HCT116 (cell line): Measurements from ENCODE around the gene USP15.

Source experiments
- CTCF ChIP-seq, 3 experiments: fragments of 200-600 bp in 1 of 3; sonication (generic) in 1 of 3; IDR thresholded peaks in 2 of 3; conservative IDR thresholded peaks in 1 of 3; 2 replicates each; pipeline ENCODE4 v1.5.1; 2012 to 2017; ENCODE audit warnings: low read depth in 2 of 3, low read length in 2 of 3, antibody characterized with exemption in 1 of 3, borderline replicate concordance in 1 of 3, control low read depth in 1 of 3, mild to moderate bottlenecking in 1 of 3, mixed read lengths in 1 of 3, mixed run types in 1 of 3, moderate library complexity in 1 of 3; ENCODE audit not compliant: insufficient read depth in 1 of 3
- EZH2 ChIP-seq: fragments of 200-600 bp; sonication (generic); IDR thresholded peaks from 2 replicates; pipeline ENCODE4 v1.6.1; 2017; ENCODE audit warnings: antibody characterized with exemption, mixed run types
- POLR2A ChIP-seq: IDR thresholded peaks from 2 replicates; pipeline ENCODE4 v1.7.0; 2011; ENCODE audit warnings: borderline replicate concordance; ENCODE audit not compliant: insufficient read depth, insufficient read length; ENCODE audit errors: extremely low read depth
- SRF ChIP-seq: IDR thresholded peaks from 2 replicates; pipeline ENCODE4 v1.6.1; 2012; ENCODE audit warnings: low read depth

- TF ChIP-seq CTCF (IDR thresholded peaks at IDR 0.05 in 2 of 3, conservative IDR thresholded peaks at IDR 0.05 in 1 of 3; ENCODE audit: borderline replicate concordance in 1 of 3, insufficient read depth in 1 of 3, low read depth in 2 of 3, low read length in 2 of 3) (no peak), EZH2 (no peak), SRF (no peak), POLR2A (no peak)
Measured at GRCh38 chr12:62233805-62234204, 26.4 kb upstream of the USP15 start.
